CD14-positive monocyte (primary cell): Measurements from ENCODE around the gene RALA. TPM values are rescaled to one million over a fixed set of nuclear protein-coding genes. Genes with fewer than 3 reads are reported as not detected.

ENCODE experiments used
- DNase-seq, 3 donors: peaks; one replicate each; pipeline ENCODE4 v3.0.0-alpha.2; 2011 to 2022
- H2AFZ ChIP-seq: 2 replicates; pipeline ENCODE4 v1.6.0; 2012; ENCODE audit warnings: mild to moderate bottlenecking, low read depth, low read length, inconsistent platforms; ENCODE audit not compliant: insufficient read depth, poor library complexity, severe bottlenecking
- H3K27ac ChIP-seq, 2 donors: 1 replicate in 1 of 2; 2 replicates in 1 of 2; pipeline ENCODE4 v1.5.1; 2012 to 2013; ENCODE audit warnings: low read length in 2 of 2, control low read depth in 1 of 2, inconsistent platforms in 1 of 2, low read depth in 1 of 2, mild to moderate bottlenecking in 1 of 2
- H3K27me3 ChIP-seq, 2 donors: one replicate each; pipeline versions ENCODE4 v1.6.0 to v1.6.1; 2011 to 2013; ENCODE audit warnings: low read length in 2 of 2; ENCODE audit not compliant: control insufficient read depth in 2 of 2, insufficient read depth in 2 of 2
- H3K36me3 ChIP-seq, 2 donors: replicated peaks in 1 of 2; 1 replicate in 1 of 2; 2 replicates in 1 of 2; pipeline versions ENCODE4 v1.5.1 to v1.6.1; 2012 to 2013; ENCODE audit warnings: low read length in 2 of 2, control low read depth in 1 of 2, inconsistent platforms in 1 of 2, mild to moderate bottlenecking in 1 of 2; ENCODE audit not compliant: insufficient read depth in 2 of 2, control insufficient read depth in 1 of 2
- H3K4me1 ChIP-seq, 2 donors: 1 replicate in 1 of 2; 2 replicates in 1 of 2; pipeline versions ENCODE4 v1.5.1 to v1.6.1; 2012 to 2013; ENCODE audit warnings: low read length in 2 of 2, control low read depth in 1 of 2, inconsistent platforms in 1 of 2, mild to moderate bottlenecking in 1 of 2, moderate library complexity in 1 of 2; ENCODE audit not compliant: insufficient read depth in 2 of 2, control insufficient read depth in 1 of 2
- H3K4me2 ChIP-seq: replicated peaks from 2 replicates; pipeline ENCODE3; 2012; ENCODE audit warnings: low read length, moderate library complexity, mild to moderate bottlenecking; ENCODE audit not compliant: poor library complexity, severe bottlenecking; ENCODE audit errors: extremely low read depth
- H3K4me3 ChIP-seq, 3 experiments: fragments of 200-600 bp in 1 of 3; sonication (generic) in 1 of 3; replicated peaks in 1 of 3; 1 replicate in 2 of 3; 2 replicates in 1 of 3; pipeline ENCODE4 v1.5.1; 2011 to 2013; ENCODE audit warnings: low read length in 3 of 3, mild to moderate bottlenecking in 3 of 3, control low read depth in 2 of 3, low read depth in 2 of 3, inconsistent platforms in 1 of 3, moderate library complexity in 1 of 3
- H3K79me2 ChIP-seq: 2 replicates; pipeline ENCODE4 v1.6.0; 2012; ENCODE audit warnings: mild to moderate bottlenecking, control low read depth, inconsistent platforms, low read length, moderate library complexity; ENCODE audit not compliant: insufficient read depth
- H3K9ac ChIP-seq: 2 replicates; pipeline ENCODE4 v1.6.0; 2017; ENCODE audit warnings: low read length, mild to moderate bottlenecking; ENCODE audit not compliant: insufficient read depth, poor library complexity, severe bottlenecking
- H3K9me3 ChIP-seq, 2 donors: replicated peaks in 1 of 2; 1 replicate in 1 of 2; 2 replicates in 1 of 2; pipeline versions ENCODE4 v1.5.1 to v1.6.1; 2012 to 2013; ENCODE audit warnings: low read length in 2 of 2, control low read depth in 1 of 2; ENCODE audit not compliant: control insufficient read depth in 1 of 2, insufficient read depth in 1 of 2
- H4K20me1 ChIP-seq: 2 replicates; pipeline ENCODE4 v1.6.0; 2012; ENCODE audit warnings: mild to moderate bottlenecking, low read length, control low read depth, moderate library complexity; ENCODE audit not compliant: insufficient read depth
- H3K27ac Mint-ChIP-seq, 7 donors: one replicate each; pipeline ENCODE4 v1.8.0; 2020; ENCODE audit warnings: mild to moderate bottlenecking in 7 of 7, mixed read lengths in 7 of 7, moderate library complexity in 6 of 7, inconsistent platforms in 2 of 7
- H3K27me3 Mint-ChIP-seq, 3 donors: one replicate each; pipeline ENCODE4 v1.8.0; 2021 to 2022; ENCODE audit warnings: low read depth in 3 of 3, mild to moderate bottlenecking in 3 of 3, mixed read lengths in 3 of 3, moderate library complexity in 3 of 3, inconsistent platforms in 1 of 3
- H3K36me3 Mint-ChIP-seq, 2 donors: one replicate each; pipeline ENCODE4 v1.8.0; 2020; ENCODE audit warnings: mixed read lengths in 2 of 2, inconsistent platforms in 1 of 2, mild to moderate bottlenecking in 1 of 2
- H3K4me1 Mint-ChIP-seq: one replicate; pipeline ENCODE4 v1.8.0; 2020; ENCODE audit warnings: mild to moderate bottlenecking, mixed read lengths
- H3K4me3 Mint-ChIP-seq, 2 donors: one replicate each; pipeline ENCODE4 v1.8.0; 2020; ENCODE audit warnings: mild to moderate bottlenecking in 2 of 2, mixed read lengths in 2 of 2, moderate library complexity in 1 of 2
- H3K9me3 Mint-ChIP-seq, 7 donors: one replicate each; pipeline ENCODE4 v1.8.0; 2020 to 2022; ENCODE audit warnings: mixed read lengths in 7 of 7, mild to moderate bottlenecking in 6 of 7, moderate library complexity in 6 of 7, inconsistent platforms in 2 of 7
- CTCF ChIP-seq: fragments of 200-600 bp; IDR thresholded peaks from one replicate; pipeline ENCODE4 v1.8.0; 2022; ENCODE audit warnings: antibody characterized with exemption, mild to moderate bottlenecking
- WGBS: methylation state at CpG from one replicate; pipeline ENCODE4 v1.1.5; 2013; ENCODE audit warnings: missing lambda C conversion rate; ENCODE audit not compliant: insufficient coverage; 5-methylcytosine and 5-hydroxymethylcytosine counted together
- intact Hi-C, 2 donors: fragments of 100-400 bp; cut with micrococcal nuclease; formaldehyde crosslinking; loops; one replicate each; pipeline versions ENCODE4 v1.15.0 to v1.15.1; 2023
- polyA plus RNA-seq, 3 donors: library from polyadenylated mRNA; depleted of rRNA in 1 of 3; unstranded in 2 of 3; stranded (reverse) in 1 of 3; fragments of 300-500 nt in 2 of 3; fragments of >200 nt in 1 of 3; fragmentation: Illumina TruSeq in 2 of 3; gene quantifications; 1 replicate in 2 of 3; 2 replicates in 1 of 3; pipeline ENCODE4 v1.2.3, GENCODE V29; 2012 to 2021

RALA gene
- polyA plus RNA-seq, 3 donors, result 5.9 to 32.0 (median 30.8) TPM

DNA sequence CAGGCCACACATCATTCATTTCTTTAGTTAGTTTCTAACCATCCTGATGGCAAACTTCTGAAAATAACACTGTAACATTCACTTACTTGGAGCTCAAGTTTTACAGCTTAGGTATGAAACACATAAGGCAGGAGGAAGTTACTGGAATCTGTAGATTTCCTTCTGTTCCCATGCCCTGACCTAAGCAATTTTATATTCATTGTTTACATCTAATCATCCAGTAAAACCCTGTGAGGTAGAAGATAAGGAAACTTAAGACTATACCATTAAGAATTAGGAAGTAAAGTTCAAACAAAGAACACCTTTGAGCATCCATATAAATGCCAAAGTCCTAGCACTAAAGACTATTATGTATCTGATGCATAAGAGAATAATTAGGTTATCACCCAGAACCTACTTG is 19.5 kb downstream of the RALA start:
- intact Hi-C loops, result no loop called here
- no peak for DNase-seq
- H3K27ac ChIP-seq, result no peak overlapping the region
- H3K36me3 ChIP-seq, result peaks cover 0 to 4% of the 10 kb centered on the region in 2 donors
- peaks cover 0 to 2% (median 0%) of the 10 kb centered on the region in 7 donors for H3K9me3 Mint-ChIP-seq
- no peaks in the 10 kb centered on the region for H3K27me3 Mint-ChIP-seq
- no peak overlapping the region for H3K4me3 Mint-ChIP-seq
- peaks cover 81% of the 10 kb centered on the region for H4K20me1 ChIP-seq
- TF ChIP-seq CTCF, result no peak
- H3K9ac ChIP-seq, result no peak overlapping the region
- H3K79me2 ChIP-seq, result peaks cover 74% of the 10 kb centered on the region
- H3K4me1 Mint-ChIP-seq, result peaks cover 16% of the 10 kb centered on the region
- H3K27ac Mint-ChIP-seq, result peak overlapping the region in 2 of 7 donors; percentile 13 to 18
- H3K4me1 ChIP-seq, result no peaks in the 10 kb centered on the region
- no peaks in the 10 kb centered on the region for H3K9me3 ChIP-seq
- no peak overlapping the region for H3K4me2 ChIP-seq
- H2AFZ ChIP-seq, result no peak overlapping the region
- peaks cover 10 to 11% of the 10 kb centered on the region in 2 donors for H3K36me3 Mint-ChIP-seq
- H3K4me3 ChIP-seq, result no peak overlapping the region
- H3K27me3 ChIP-seq, result no peaks in the 10 kb centered on the region

DNA sequence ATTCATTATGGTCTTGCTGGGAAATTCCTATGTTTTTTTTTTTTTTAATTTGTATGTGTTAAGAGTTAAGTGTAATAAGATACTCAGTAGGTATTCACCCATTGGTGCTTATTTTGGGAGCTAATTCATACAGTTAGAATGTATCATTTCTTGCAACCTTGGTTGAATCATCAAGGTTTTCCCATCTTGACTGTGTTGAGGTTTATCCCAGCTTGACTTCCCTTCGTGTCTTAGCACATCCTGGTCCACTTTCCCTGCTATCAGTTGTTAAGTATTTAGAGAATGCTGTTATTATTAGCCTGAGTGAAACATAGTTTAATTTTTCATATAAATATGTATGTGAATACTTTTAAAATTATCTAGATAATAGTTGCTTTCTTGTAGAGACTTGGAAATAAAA is 20.8 kb downstream of the RALA start:
- Mint-ChIP-seq H3K36me3 (peaks cover 3 to 6% of the 10 kb centered on the region in 2 donors), H3K9me3 (no peaks in the 10 kb centered on the region), H3K4me1 (peaks cover 16% of the 10 kb centered on the region), H3K27ac (peak overlapping the region in 1 of 7 donors; percentile 41), H3K4me3 (no peak overlapping the region), H3K27me3 (no peaks in the 10 kb centered on the region)
- DNase-seq, result no peak
- WGBS, result no CpG with 5 or more reads among the region's 1 CpG
- TF ChIP-seq CTCF, result no peak
- peaks cover 0 to 4% of the 10 kb centered on the region in 2 donors for H3K36me3 ChIP-seq
- no peak overlapping the region for H3K4me2 ChIP-seq
- peaks cover 66% of the 10 kb centered on the region for H3K79me2 ChIP-seq
- H4K20me1 ChIP-seq, result peaks cover 75% of the 10 kb centered on the region
- H3K9me3 ChIP-seq, result no peaks in the 10 kb centered on the region
- H3K9ac ChIP-seq, result no peak overlapping the region
- H3K27ac ChIP-seq, result no peak overlapping the region
- no peaks in the 10 kb centered on the region for H3K27me3 ChIP-seq
- no peaks in the 10 kb centered on the region for H3K4me1 ChIP-seq
- H3K4me3 ChIP-seq, result no peak overlapping the region
- intact Hi-C loops, result no loop called here
- H2AFZ ChIP-seq, result no peak overlapping the region
